ENCODE data around the gene ACBD6. TPM values are rescaled to one million over a fixed set of nuclear protein-coding genes. Genes with fewer than 3 reads are reported as not detected.

Gene ACBD6
- total RNA-seq, 1 experiment from 2014 or later = 48.5 TPM

GRCh38 chr1:180251526-180252305 lies 250.7 kb downstream of the ACBD6 start:
- H3K27me3 ChIP-seq (ENCODE audit: control insufficient read depth, insufficient read depth, low read length) = no peaks in the 10 kb centered on the region
- ChIA-PET POLR2A (no interaction called here), CTCF (no interaction called here)
- H3K4me3 ChIP-seq (ENCODE audit: low read depth in 2 of 2, low read length in 2 of 2) = no peak overlapping the region
- no peak overlapping the region for H3K27ac ChIP-seq (ENCODE audit: low read length)
- in situ Hi-C loops (cut with HindIII; ENCODE audit: low pct_unique_long_range_greater_than_20kb, low sequenced_read_pairs) = no loop called here
- ATAC-seq (no peak), DNase-seq (ENCODE audit: low read depth, low spot score) (no peak)
- H3K9me3 ChIP-seq (ENCODE audit: control insufficient read depth, insufficient read depth, low read depth, low read length) = no peaks in the 10 kb centered on the region
- intact Hi-C loops (cut with micrococcal nuclease; ENCODE audit: unreplicated experiment) = loop anchor here (2.0 kb wide), 2 partner anchors 165 to 231 kb away; no protein-coding TSS in a partner anchor
- BruUV-seq (replicated peaks) = no TSS peak
- no peaks in the 10 kb centered on the region for H3K36me3 ChIP-seq (ENCODE audit: control insufficient read depth, insufficient read depth, low read length)
- no peak for TF ChIP-seq TCF7L2 (IDR thresholded peaks at IDR 0.05; ENCODE audit: low read depth, low read length)
- TF ChIP-seq REST (IDR thresholded peaks at IDR 0.05; ENCODE audit: insufficient read depth in 1 of 2, low read depth in 2 of 2, low read length in 1 of 2) = no peak
- TF ChIP-seq CTCF (IDR thresholded peaks at IDR 0.05) = no peak
- TF ChIP-seq POLR2AphosphoS5 (IDR thresholded peaks at IDR 0.05; ENCODE audit: low read depth, low read length) = no peak
- TF ChIP-seq SIN3A (IDR thresholded peaks at IDR 0.05; ENCODE audit: borderline replicate concordance, insufficient read depth, low read depth, low read length) = no peak
- no peaks in the 10 kb centered on the region for H3K4me1 ChIP-seq (ENCODE audit: control insufficient read depth, insufficient read depth, low read length)

- no TSS peak for BruUV-seq (replicated peaks)
- ChIA-PET POLR2A (no interaction called here), CTCF (interaction anchor here (0.7 kb wide), 1 partner anchor 158 kb away, joined by 4 read pairs; no protein-coding TSS in a partner anchor)
- DNase-seq (ENCODE audit: low read depth, low spot score) (no peak), ATAC-seq (no peak)
- Histone ChIP-seq H3K36me3 (ENCODE audit: control insufficient read depth, insufficient read depth, low read length) (no peaks in the 10 kb centered on the region), H3K27me3 (ENCODE audit: control insufficient read depth, insufficient read depth, low read length) (no peaks in the 10 kb centered on the region), H3K27ac (ENCODE audit: low read length) (no peak overlapping the region), H3K9me3 (ENCODE audit: control insufficient read depth, insufficient read depth, low read depth, low read length) (no peaks in the 10 kb centered on the region), H3K4me1 (ENCODE audit: control insufficient read depth, insufficient read depth, low read length) (no peaks in the 10 kb centered on the region), H3K4me3 (ENCODE audit: low read depth in 2 of 2, low read length in 2 of 2) (no peak overlapping the region)
- no peak for TF ChIP-seq TCF7L2 (IDR thresholded peaks at IDR 0.05; ENCODE audit: low read depth, low read length)
- no peak for TF ChIP-seq CTCF (IDR thresholded peaks at IDR 0.05)
- in situ Hi-C loops (cut with HindIII; ENCODE audit: low pct_unique_long_range_greater_than_20kb, low sequenced_read_pairs) = no loop called here
- intact Hi-C loops (cut with micrococcal nuclease; ENCODE audit: unreplicated experiment) = no loop called here
Observed at GRCh38 chr1:180250883-180251509, 251.4 kb downstream of the ACBD6 start.

Measured in Panc1 (cell line).